ENCODE measurements around the gene SLC38A2.
"Not testable (repeated sequence)": the region's sequence is repeated elsewhere in the genome, so short reads cannot be mapped to it uniquely, and the experiment has no call there.

SLC38A2 gene

GRCh38 chr12:46343118-46343852, 29.3 kb downstream of the SLC38A2 start:
- no peak for DNase-seq (ENCODE audit: insufficient read length)
- no peak for FAIRE-seq
- TF ChIP-seq TAF1 (IDR thresholded peaks at IDR 0.05; ENCODE audit: borderline replicate concordance, low read depth, low read length): no peak
- TF ChIP-seq POLR2AphosphoS5 (IDR thresholded peaks at IDR 0.05; ENCODE audit: low read depth, low read length): no peak
- no peak for TF ChIP-seq POLR2A (IDR thresholded peaks at IDR 0.05; ENCODE audit: low read depth, low read length)

GRCh38 chr12:46342562-46343033, 30.0 kb downstream of the SLC38A2 start:
- no peak for TF ChIP-seq POLR2AphosphoS5 (IDR thresholded peaks at IDR 0.05; ENCODE audit: low read depth, low read length)
- TF ChIP-seq POLR2A (IDR thresholded peaks at IDR 0.05; ENCODE audit: low read depth, low read length): no peak
- TF ChIP-seq TAF1 (IDR thresholded peaks at IDR 0.05; ENCODE audit: borderline replicate concordance, low read depth, low read length): no peak
- FAIRE-seq (peak; percentile 70), DNase-seq (ENCODE audit: insufficient read length) (no peak)

GRCh38 chr12:46339051-46339450, 33.5 kb downstream of the SLC38A2 start:
- FAIRE-seq: no peak
- TF ChIP-seq POLR2A (IDR thresholded peaks at IDR 0.05; ENCODE audit: low read depth, low read length) (no peak), TAF1 (IDR thresholded peaks at IDR 0.05; ENCODE audit: borderline replicate concordance, low read depth, low read length) (no peak), POLR2AphosphoS5 (IDR thresholded peaks at IDR 0.05; ENCODE audit: low read depth, low read length) (no peak)
- no peak for DNase-seq (ENCODE audit: insufficient read length)

GRCh38 chr12:46332260-46332659, 40.3 kb downstream of the SLC38A2 start:
- no peak for TF ChIP-seq POLR2A (IDR thresholded peaks at IDR 0.05; ENCODE audit: low read depth, low read length)
- TF ChIP-seq POLR2AphosphoS5 (IDR thresholded peaks at IDR 0.05; ENCODE audit: low read depth, low read length): no peak
- no peak for TF ChIP-seq TAF1 (IDR thresholded peaks at IDR 0.05; ENCODE audit: borderline replicate concordance, low read depth, low read length)
- DNase-seq (ENCODE audit: insufficient read length): no peak
- FAIRE-seq: no peak

DNA sequence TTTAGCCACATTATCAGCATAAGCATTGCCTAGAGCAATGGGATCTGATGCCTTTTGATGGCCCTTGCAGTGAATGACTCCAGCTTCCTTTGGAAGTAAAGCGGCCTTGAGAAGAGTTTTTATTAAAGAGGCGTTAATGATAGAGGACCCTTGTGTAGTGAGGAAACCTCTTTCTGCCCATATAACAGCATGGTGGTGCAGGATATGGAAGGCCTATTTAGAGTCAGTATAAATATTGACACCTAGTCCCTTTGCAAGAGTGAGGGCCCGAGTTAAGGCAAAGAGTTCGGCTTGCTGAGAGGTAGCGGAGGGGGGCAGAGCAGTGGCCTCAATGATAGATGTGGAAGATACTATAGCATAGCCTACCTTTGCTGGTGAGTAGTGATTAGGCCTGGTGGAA, 47.5 kb downstream of the SLC38A2 start:
- DNase-seq (ENCODE audit: insufficient read length); FAIRE-seq: not testable (repeated sequence)

- TF ChIP-seq TAF1 (IDR thresholded peaks at IDR 0.05; ENCODE audit: borderline replicate concordance, low read depth, low read length) (no peak), POLR2AphosphoS5 (IDR thresholded peaks at IDR 0.05; ENCODE audit: low read depth, low read length) (no peak), POLR2A (IDR thresholded peaks at IDR 0.05; ENCODE audit: low read depth, low read length) (no peak)
- DNase-seq (ENCODE audit: insufficient read length) (no peak), FAIRE-seq (no peak)
Measured at GRCh38 chr12:46320731-46321130, 51.8 kb downstream of the SLC38A2 start.

- TF ChIP-seq POLR2AphosphoS5 (IDR thresholded peaks at IDR 0.05; ENCODE audit: low read depth, low read length): no peak
- no peak for TF ChIP-seq POLR2A (IDR thresholded peaks at IDR 0.05; ENCODE audit: low read depth, low read length)
- no peak for TF ChIP-seq TAF1 (IDR thresholded peaks at IDR 0.05; ENCODE audit: borderline replicate concordance, low read depth, low read length)
- DNase-seq (ENCODE audit: insufficient read length) (no peak), FAIRE-seq (no peak)
Measured at GRCh38 chr12:46318037-46318436, 54.5 kb downstream of the SLC38A2 start.
